HepG2 (cell line): Measurements from ENCODE around the gene TEX14. TPM values are rescaled to one million over a fixed set of nuclear protein-coding genes. Genes with fewer than 3 reads are reported as not detected.

Source experiments
- ATAD3A ChIP-seq: sonication (generic); formaldehyde crosslinking; IDR thresholded peaks from 2 replicates; pipeline ENCODE4 v1.4.0; 2020; ENCODE audit warnings: missing genetic modification reagents
- CREB1 ChIP-seq, 2 experiments: fragments of 450-650 bp in 1 of 2; IDR thresholded peaks; 2 replicates each; pipeline ENCODE4 v1.6.1; 2016 to 2017; ENCODE audit warnings: control low read depth in 1 of 2, mild to moderate bottlenecking in 1 of 2, missing compliant biosample characterization in 1 of 2, missing genetic modification characterization in 1 of 2
- FOXA1 ChIP-seq, 2 experiments: fragments of 450-650 bp in 1 of 2; sonication (generic) in 1 of 2; formaldehyde crosslinking in 1 of 2; IDR thresholded peaks; 2 replicates each; pipeline versions ENCODE4 v1.4.0 to v1.6.1; 2016 to 2020; ENCODE audit warnings: missing genetic modification reagents in 1 of 2
- NFATC3 ChIP-seq: sonication (generic); formaldehyde crosslinking; IDR thresholded peaks from 2 replicates; pipeline ENCODE4 v1.5.1; 2020; ENCODE audit warnings: mild to moderate bottlenecking, missing genetic modification reagents
- PRPF4 ChIP-seq: fragments of 200-400 bp; formaldehyde crosslinking; IDR thresholded peaks from 2 replicates; pipeline ENCODE4 v1.6.1; 2016; ENCODE audit warnings: low read length, low read depth; ENCODE audit not compliant: poor library complexity, severe bottlenecking
- SAFB2 ChIP-seq: sonication (generic); formaldehyde crosslinking; IDR thresholded peaks from 2 replicates; pipeline ENCODE4 v1.5.1; 2020; ENCODE audit warnings: missing genetic modification reagents, low read depth, mild to moderate bottlenecking, borderline replicate concordance
- SCMH1 ChIP-seq: sonication (generic); formaldehyde crosslinking; IDR thresholded peaks from 2 replicates; pipeline ENCODE4 v1.9.0; 2021; ENCODE audit warnings: missing genetic modification reagents, mild to moderate bottlenecking, borderline replicate concordance
- SPEN ChIP-seq: sonication (generic); formaldehyde crosslinking; IDR thresholded peaks from 2 replicates; pipeline ENCODE4 v1.5.1; 2020; ENCODE audit warnings: low read depth, mild to moderate bottlenecking, missing genetic modification reagents
- SRF ChIP-seq: IDR thresholded peaks from 2 replicates; pipeline ENCODE4 v1.6.1; 2011; ENCODE audit warnings: mild to moderate bottlenecking, low read depth, low read length, moderate library complexity
- ZFY ChIP-seq: sonication (generic); formaldehyde crosslinking; IDR thresholded peaks from 2 replicates; pipeline ENCODE4 v1.4.0; 2020; ENCODE audit warnings: missing genetic modification reagents
- ZNF33A ChIP-seq: sonication (generic); formaldehyde crosslinking; IDR thresholded peaks from 2 replicates; pipeline ENCODE4 v1.5.1; 2020; ENCODE audit warnings: missing genetic modification reagents, mild to moderate bottlenecking, moderate library complexity, borderline replicate concordance
- ZNF44 ChIP-seq: sonication (generic); formaldehyde crosslinking; IDR thresholded peaks from 2 replicates; pipeline ENCODE4 v1.5.1; 2020; ENCODE audit warnings: mild to moderate bottlenecking, missing genetic modification reagents
- ZNF772 ChIP-seq: sonication (generic); formaldehyde crosslinking; IDR thresholded peaks from 2 replicates; pipeline ENCODE4 v1.5.0; 2020; ENCODE audit warnings: mild to moderate bottlenecking, missing genetic modification reagents
- polyA plus RNA-seq, 8 experiments: library from polyadenylated mRNA; depleted of rRNA in 3 of 8; stranded (reverse) in 7 of 8; unstranded in 1 of 8; fragments of >200 nt; fragmentation: Illumina TruSeq in 4 of 8; extraction: Trizol in 4 of 8; gene quantifications; 2 replicates each; pipeline versions ENCODE4 v1.2.1 to v1.2.3, GENCODE V29; 2011 to 2016; ENCODE audit warnings: low read depth in 4 of 8, missing spikeins in 1 of 8, mixed read lengths in 1 of 8; ENCODE audit not compliant: insufficient read depth in 1 of 8
- total RNA-seq, 5 experiments: library from RNA; depleted of rRNA; stranded (reverse); fragments of >200 nt; fragmentation: Illumina TruSeq; extraction: Trizol; gene quantifications; 2 replicates each; pipeline ENCODE4 v1.2.3, GENCODE V29; 2016; ENCODE audit warnings: low read depth in 1 of 5
- TF ChIP-seq, protein P1 (sequence below): sonication (generic); formaldehyde crosslinking; IDR thresholded peaks from 2 replicates; pipeline ENCODE4 v1.4.0; 2020; ENCODE audit warnings: missing genetic modification reagents, borderline replicate concordance
- TF ChIP-seq, protein P2 (sequence below): IDR thresholded peaks from 2 replicates; pipeline ENCODE4 v1.6.1; 2016; ENCODE audit warnings: missing compliant biosample characterization, missing genetic modification reagents, borderline replicate concordance
- TF ChIP-seq, protein P3 (sequence below): sonication (generic); formaldehyde crosslinking; conservative IDR thresholded peaks from 2 replicates; pipeline ENCODE4 v1.4.0; 2020; ENCODE audit warnings: missing genetic modification reagents
- TF ChIP-seq, protein P4 (sequence below): sonication (generic); formaldehyde crosslinking; IDR thresholded peaks from 2 replicates; pipeline ENCODE4; 2020; ENCODE audit warnings: missing genetic modification reagents, mild to moderate bottlenecking, borderline replicate concordance

The TEX14 gene
- total and polyA plus RNA-seq, 2 of the 13 experiments (the other 11 are each of a cell fraction or from before 2014, with no cell fraction given), result 0.04 to 0.07 TPM

DNA sequence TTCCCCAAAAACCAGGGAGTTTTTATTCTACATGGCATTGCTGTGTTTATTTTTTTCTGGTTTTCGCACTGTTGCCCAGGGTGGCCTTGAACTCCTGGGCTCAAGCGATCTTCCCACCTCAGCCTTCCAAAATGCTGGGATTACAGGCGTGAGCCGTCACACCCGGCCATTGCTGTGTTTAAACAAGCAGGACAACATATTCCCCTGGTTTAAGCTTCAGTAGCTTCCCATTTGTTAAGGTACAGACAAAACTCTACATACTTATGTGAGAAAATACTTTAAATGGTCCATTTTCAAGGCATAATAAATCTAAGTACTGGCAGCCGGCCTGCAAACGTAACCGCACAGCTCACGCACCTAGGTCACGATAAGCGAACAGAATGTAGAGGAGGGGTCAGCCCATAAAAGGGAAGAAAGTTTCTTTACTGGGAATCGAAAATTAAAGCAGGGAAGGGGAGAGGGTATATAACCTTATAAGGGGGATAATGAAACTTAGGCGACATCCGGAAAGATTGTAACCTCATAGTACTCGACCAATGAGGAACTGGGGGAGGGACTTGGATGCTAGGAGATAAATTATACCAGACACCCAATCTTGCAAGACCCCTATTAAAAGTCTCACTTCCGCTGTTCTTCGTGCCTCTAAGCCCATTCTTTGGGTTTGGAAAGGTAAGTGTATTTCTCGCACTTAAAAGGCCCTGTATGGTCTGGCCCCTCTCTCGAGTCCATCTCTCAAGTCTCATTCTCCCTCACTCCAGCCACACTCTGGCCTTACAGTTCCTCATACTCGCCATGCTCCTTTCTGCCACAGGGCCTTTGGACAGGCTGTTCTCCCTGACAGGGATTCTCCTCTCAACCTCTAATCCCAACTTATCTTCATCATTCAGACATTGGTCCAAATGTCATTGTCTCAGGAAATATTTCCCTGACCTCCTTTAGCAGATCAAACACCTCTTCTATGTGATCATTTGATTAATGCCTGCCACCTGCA, 59.2 kb downstream of the TEX14 start (continued):
- TF ChIP-seq, protein P1, sequence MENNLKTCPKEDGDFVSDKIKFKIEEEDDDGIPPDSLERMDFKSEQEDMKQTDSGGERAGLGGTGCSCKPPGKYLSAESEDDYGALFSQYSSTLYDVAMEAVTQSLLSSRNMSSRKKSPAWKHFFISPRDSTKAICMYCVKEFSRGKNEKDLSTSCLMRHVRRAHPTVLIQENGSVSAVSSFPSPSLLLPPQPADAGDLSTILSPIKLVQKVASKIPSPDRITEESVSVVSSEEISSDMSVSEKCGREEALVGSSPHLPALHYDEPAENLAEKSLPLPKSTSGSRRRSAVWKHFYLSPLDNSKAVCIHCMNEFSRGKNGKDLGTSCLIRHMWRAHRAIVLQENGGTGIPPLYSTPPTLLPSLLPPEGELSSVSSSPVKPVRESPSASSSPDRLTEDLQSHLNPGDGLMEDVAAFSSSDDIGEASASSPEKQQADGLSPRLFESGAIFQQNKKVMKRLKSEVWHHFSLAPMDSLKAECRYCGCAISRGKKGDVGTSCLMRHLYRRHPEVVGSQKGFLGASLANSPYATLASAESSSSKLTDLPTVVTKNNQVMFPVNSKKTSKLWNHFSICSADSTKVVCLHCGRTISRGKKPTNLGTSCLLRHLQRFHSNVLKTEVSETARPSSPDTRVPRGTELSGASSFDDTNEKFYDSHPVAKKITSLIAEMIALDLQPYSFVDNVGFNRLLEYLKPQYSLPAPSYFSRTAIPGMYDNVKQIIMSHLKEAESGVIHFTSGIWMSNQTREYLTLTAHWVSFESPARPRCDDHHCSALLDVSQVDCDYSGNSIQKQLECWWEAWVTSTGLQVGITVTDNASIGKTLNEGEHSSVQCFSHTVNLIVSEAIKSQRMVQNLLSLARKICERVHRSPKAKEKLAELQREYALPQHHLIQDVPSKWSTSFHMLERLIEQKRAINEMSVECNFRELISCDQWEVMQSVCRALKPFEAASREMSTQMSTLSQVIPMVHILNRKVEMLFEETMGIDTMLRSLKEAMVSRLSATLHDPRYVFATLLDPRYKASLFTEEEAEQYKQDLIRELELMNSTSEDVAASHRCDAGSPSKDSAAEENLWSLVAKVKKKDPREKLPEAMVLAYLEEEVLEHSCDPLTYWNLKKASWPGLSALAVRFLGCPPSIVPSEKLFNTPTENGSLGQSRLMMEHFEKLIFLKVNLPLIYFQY (CRISPR knock-in tag), result no peak
- TF ChIP-seq SRF, result 0 out of 2 replicates have a peak, but pooled peaks have one; percentile 13
- no peak for TF ChIP-seq CREB1 (IDR thresholded peaks at IDR 0.05)
- TF ChIP-seq CREB1 (CRISPR knock-in tag; IDR thresholded peaks at IDR 0.05), result peak; percentile 80; the same call in 1 of the 2 replicates
- 0 out of 2 replicates have a peak, but pooled peaks have one; percentile 50 for TF ChIP-seq NFATC3 (CRISPR knock-in tag)
- peak; percentile 90 for TF ChIP-seq PRPF4
- TF ChIP-seq SPEN (CRISPR knock-in tag), result peak; percentile 20; the same call in 1 of the 2 replicates
- TF ChIP-seq FOXA1 (IDR thresholded peaks at IDR 0.05), result no peak
- TF ChIP-seq FOXA1 (CRISPR knock-in tag; IDR thresholded peaks at IDR 0.05), result peak; percentile 42; the same call in 1 of the 2 replicates
- TF ChIP-seq, protein P2, sequence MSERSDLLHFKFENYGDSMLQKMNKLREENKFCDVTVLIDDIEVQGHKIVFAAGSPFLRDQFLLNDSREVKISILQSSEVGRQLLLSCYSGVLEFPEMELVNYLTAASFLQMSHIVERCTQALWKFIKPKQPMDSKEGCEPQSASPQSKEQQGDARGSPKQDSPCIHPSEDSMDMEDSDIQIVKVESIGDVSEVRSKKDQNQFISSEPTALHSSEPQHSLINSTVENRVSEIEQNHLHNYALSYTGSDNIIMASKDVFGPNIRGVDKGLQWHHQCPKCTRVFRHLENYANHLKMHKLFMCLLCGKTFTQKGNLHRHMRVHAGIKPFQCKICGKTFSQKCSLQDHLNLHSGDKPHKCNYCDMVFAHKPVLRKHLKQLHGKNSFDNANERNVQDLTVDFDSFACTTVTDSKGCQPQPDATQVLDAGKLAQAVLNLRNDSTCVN (CRISPR knock-in tag), result 0 out of 2 replicates have a peak, but pooled peaks have one; percentile 28
- 0 out of 2 replicates have a peak, but pooled peaks have one; percentile 12 for TF ChIP-seq ZNF44 (CRISPR knock-in tag)
- TF ChIP-seq, protein P3, sequence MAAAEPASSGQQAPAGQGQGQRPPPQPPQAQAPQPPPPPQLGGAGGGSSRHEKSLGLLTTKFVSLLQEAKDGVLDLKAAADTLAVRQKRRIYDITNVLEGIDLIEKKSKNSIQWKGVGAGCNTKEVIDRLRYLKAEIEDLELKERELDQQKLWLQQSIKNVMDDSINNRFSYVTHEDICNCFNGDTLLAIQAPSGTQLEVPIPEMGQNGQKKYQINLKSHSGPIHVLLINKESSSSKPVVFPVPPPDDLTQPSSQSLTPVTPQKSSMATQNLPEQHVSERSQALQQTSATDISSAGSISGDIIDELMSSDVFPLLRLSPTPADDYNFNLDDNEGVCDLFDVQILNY (CRISPR knock-in tag), result 0 out of 2 replicates have a peak, but pooled peaks have one; percentile 39
- TF ChIP-seq ZFY, result peak; percentile 25; the same call in 1 of the 2 replicates
- TF ChIP-seq SCMH1 (CRISPR knock-in tag), result no peak
- no peak for TF ChIP-seq SAFB2 (CRISPR knock-in tag)
- TF ChIP-seq ZNF772, result 0 out of 2 replicates have a peak, but pooled peaks have one; percentile 69
- TF ChIP-seq ZNF33A (CRISPR knock-in tag), result 0 out of 2 replicates have a peak, but pooled peaks have one; percentile 2
- TF ChIP-seq, protein P4, sequence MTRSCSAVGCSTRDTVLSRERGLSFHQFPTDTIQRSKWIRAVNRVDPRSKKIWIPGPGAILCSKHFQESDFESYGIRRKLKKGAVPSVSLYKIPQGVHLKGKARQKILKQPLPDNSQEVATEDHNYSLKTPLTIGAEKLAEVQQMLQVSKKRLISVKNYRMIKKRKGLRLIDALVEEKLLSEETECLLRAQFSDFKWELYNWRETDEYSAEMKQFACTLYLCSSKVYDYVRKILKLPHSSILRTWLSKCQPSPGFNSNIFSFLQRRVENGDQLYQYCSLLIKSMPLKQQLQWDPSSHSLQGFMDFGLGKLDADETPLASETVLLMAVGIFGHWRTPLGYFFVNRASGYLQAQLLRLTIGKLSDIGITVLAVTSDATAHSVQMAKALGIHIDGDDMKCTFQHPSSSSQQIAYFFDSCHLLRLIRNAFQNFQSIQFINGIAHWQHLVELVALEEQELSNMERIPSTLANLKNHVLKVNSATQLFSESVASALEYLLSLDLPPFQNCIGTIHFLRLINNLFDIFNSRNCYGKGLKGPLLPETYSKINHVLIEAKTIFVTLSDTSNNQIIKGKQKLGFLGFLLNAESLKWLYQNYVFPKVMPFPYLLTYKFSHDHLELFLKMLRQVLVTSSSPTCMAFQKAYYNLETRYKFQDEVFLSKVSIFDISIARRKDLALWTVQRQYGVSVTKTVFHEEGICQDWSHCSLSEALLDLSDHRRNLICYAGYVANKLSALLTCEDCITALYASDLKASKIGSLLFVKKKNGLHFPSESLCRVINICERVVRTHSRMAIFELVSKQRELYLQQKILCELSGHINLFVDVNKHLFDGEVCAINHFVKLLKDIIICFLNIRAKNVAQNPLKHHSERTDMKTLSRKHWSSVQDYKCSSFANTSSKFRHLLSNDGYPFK, result no peak
- TF ChIP-seq ATAD3A (CRISPR knock-in tag), result no peak
